Central memory CD8-positive, alpha-beta T cell (primary cell): ENCODE results near the gene SASH1.

Experiments used
- ATAC-seq: fragments of 150-1000 bp; cut with Tn5 transposase; replicated peaks from 2 replicates; pipeline ENCODE4 v1.10.0; 2022; ENCODE audit warnings: mild to moderate bottlenecking, moderate FRiP score, moderate number of reproducible peaks; ENCODE audit not compliant: poor library complexity, severe bottlenecking; ENCODE audit errors: extremely low read depth
- DNase-seq, 2 donors: peaks; one replicate each; pipeline ENCODE4 v3.0.0; 2021; ENCODE audit warnings: low spot score in 2 of 2
- H3K27ac Mint-ChIP-seq: one replicate; pipeline ENCODE4 v1.8.0; 2022; ENCODE audit warnings: low read depth, mild to moderate bottlenecking, moderate library complexity, mixed read lengths
- H3K27me3 Mint-ChIP-seq: one replicate; pipeline ENCODE4 v1.8.0; 2022; ENCODE audit warnings: mixed read lengths
- H3K36me3 Mint-ChIP-seq: one replicate; pipeline ENCODE4 v1.8.0; 2022; ENCODE audit warnings: mild to moderate bottlenecking, moderate library complexity, mixed read lengths; ENCODE audit not compliant: insufficient read depth
- H3K4me1 Mint-ChIP-seq: one replicate; pipeline ENCODE4 v1.8.0; 2022; ENCODE audit warnings: mixed read lengths
- H3K4me3 Mint-ChIP-seq: one replicate; pipeline ENCODE4 v1.8.0; 2022; ENCODE audit warnings: mild to moderate bottlenecking, moderate library complexity, mixed read lengths
- H3K9me3 Mint-ChIP-seq: one replicate; pipeline ENCODE4 v1.8.0; 2022; ENCODE audit warnings: mixed read lengths

Gene SASH1

DNA sequence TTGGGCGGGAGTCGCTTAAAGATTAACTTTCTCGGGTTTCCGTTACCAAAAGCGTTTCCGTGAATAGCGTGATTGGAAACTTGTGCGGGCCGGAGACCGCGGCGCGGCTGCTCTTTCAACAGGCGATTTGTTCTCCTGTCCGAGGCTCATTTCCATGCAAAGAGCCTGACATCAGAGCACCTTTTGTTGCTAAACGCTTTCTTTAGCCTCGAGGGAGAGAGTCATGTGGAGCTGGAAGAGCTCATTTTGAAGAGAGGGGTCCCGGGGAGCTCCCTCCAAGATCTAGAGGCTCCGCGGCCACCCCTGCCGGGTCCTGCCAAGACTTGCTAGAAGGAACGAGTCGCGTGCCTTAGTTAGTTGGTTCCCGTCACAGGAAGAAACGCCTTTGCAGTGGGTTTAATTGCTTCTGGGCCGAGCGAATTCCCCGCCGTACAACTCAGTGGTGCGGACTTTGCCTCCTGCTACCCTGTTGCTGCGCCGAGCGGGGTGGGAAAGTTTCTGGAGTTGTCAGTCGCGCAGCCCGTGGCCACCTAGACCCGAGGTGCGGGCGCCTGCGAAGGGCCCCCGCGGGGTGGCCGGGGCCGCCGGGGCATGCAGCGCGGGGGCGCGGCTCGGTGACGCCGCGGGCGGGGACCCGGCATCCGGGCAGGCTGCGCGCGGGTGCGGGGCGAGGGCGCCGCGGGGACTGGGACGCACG is at the start of gene SASH1:
Gene SASH1, plus strand, starts transcription at position 489 of the 697 bp plus-strand sequence. CDS start 230 bp downstream, outside the sequence.
- no peaks in the 10 kb centered on the region for H3K9me3 Mint-ChIP-seq
- no peak for ATAC-seq

DNA sequence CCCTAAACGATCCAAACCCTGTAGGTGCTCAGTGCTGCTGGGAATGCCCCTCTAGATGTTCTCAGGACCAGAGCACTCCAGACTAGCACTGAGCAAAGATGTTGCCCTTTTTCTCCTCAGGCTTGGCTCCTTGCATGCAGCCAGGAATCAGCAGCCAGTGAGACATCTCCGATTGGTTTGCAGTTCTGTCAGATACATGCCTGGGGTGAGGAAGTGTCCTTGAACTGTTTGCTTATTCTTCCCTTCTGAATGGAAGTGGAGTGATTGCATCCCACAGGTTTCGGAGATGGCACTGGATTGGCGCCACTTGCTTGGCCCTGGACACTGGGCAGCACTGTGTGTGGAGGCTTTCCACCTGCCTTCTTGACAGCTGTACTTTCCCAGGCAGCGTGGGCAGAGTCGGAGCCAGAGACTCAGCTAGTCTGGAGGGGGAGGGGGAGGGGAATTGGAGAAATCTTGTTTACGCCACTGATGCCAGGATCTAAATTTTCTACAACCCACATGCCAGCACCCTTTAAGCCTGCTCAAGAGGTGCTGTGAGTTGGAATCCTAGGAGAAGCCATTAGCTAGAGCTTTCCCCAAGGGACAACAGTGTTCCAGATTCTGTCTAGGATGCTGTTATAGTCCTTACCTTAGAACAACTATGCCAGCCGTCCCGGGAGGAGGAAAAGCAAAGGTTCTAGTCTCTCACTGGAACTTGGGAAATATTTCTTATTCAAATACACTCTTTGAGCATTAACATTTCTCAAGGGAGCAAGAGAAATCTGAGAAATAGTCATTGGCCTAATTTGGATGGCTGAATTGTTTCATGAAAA is 49.2 kb upstream of the SASH1 start:
- no peak for ATAC-seq
- H3K27ac Mint-ChIP-seq: no peak overlapping the region

More for the DNA sequence above, at the start of gene SASH1:
- DNase-seq: no peak
- Mint-ChIP-seq H3K36me3 (peaks cover 2% of the 10 kb centered on the region), H3K27me3 (peaks cover 57% of the 10 kb centered on the region), H3K27ac (no peak within 1 kb of the TSS), H3K4me3 (peak within 1 kb of the TSS; percentile 61), H3K4me1 (peaks cover 5% of the 10 kb centered on the region)

DNA sequence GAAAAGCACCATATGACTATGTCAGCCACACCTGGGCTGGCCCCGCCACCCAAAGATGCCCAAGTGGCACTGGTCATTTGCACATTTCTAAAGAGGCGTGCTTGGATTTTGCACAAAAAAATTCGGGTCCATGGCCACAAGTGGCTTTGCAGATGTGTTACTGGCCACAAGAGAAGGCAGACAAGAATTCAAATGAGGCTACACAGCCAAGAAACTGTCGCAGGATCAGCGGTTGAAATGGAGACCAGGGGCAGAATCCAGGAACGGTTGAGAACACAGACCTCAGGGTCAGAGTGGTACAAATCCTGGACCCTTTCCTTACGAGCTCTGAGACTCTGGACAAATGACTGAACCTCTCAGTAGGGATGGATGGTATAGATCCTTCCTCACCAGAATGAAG is 48.6 kb upstream of the SASH1 start:
- DNase-seq (no peak), ATAC-seq (no peak)
- Mint-ChIP-seq H3K4me3 (no peak overlapping the region), H3K27ac (no peak overlapping the region), H3K36me3 (no peaks in the 10 kb centered on the region), H3K4me1 (no peaks in the 10 kb centered on the region), H3K27me3 (peaks cover 16% of the 10 kb centered on the region), H3K9me3 (no peaks in the 10 kb centered on the region)

More for the DNA sequence above, 49.2 kb upstream of the SASH1 start:
- Mint-ChIP-seq H3K4me1 (no peaks in the 10 kb centered on the region), H3K36me3 (no peaks in the 10 kb centered on the region), H3K27me3 (peaks cover 16% of the 10 kb centered on the region), H3K9me3 (no peaks in the 10 kb centered on the region), H3K4me3 (no peak overlapping the region)
- no peak for DNase-seq

DNA sequence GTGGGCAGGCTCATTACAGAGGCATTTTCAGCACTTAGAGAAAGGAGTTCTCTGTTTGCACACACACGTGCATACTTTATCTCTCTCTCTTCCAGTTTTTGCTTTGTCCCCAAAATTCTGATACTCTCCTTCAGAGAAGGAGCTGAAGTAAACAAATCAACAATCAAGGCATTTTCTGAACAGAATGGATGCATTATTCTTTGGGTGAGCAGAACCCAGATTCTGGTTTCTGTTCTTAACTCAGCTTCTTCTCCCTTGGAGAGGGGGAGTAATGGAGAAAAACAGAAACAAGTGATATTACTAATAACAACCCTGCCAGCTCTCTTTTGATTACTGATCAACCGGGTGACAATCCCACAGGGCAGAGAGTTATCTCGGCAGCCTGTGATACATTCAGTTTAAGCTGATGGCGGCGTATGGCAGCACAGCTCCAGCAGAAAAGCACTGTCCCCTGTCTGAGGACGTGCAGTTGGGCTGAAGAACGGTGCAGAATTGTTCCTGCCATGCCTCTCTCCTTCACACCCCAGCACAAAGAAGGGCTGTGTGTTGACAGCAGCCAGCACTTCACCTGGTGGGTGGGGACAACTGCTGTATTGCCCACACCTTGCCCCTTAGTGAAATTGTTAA is 47.3 kb upstream of the SASH1 start:
- Mint-ChIP-seq H3K27ac (no peak overlapping the region), H3K4me1 (no peaks in the 10 kb centered on the region), H3K9me3 (no peaks in the 10 kb centered on the region), H3K36me3 (no peaks in the 10 kb centered on the region), H3K4me3 (no peak overlapping the region), H3K27me3 (peaks cover 16% of the 10 kb centered on the region)
- DNase-seq (no peak), ATAC-seq (no peak)

DNA sequence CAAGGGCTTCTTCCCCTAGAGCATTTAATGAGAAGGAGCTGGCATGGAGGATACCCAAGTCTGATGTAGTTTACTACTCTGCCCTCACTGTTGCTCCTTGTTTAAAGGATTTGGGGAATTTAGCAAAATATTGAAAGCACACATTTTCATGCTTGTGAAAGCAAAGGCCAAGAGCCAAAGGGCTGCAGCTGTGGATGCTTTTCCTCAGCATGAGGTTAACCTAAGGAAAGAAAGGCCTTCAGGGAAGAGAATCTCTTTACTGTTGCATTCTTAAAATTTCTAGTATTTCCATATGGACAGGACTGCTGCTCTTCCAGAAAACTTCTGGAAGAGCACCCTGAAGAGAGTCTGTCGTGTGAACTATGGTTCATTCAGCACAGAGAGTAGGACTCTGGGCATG is 45.9 kb upstream of the SASH1 start:
- H3K4me1 Mint-ChIP-seq: no peaks in the 10 kb centered on the region
- no peak overlapping the region for H3K27ac Mint-ChIP-seq
- ATAC-seq (no peak), DNase-seq (no peak)
- H3K36me3 Mint-ChIP-seq: no peaks in the 10 kb centered on the region
- peaks cover 16% of the 10 kb centered on the region for H3K27me3 Mint-ChIP-seq
- no peaks in the 10 kb centered on the region for H3K9me3 Mint-ChIP-seq
- no peak overlapping the region for H3K4me3 Mint-ChIP-seq

DNA sequence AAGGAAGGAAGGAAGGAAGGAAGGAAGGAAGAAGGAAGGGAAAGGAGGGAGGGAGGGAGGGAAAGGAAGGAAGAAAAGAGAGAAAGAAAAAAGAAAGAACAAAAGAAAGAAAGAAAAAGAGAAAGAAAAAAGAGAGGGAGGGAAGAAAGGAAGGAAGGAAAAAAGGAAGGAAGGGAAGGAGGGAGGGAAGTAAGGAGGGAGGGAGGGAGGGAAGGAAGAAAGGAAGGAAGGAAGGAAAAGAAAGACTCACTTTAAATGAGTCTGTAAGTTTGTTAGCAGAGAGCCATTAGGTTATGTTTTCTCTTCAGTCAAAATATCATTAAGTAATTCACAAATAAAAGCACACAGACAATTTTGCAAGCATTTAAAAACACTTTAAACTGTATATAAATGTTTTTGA is 44.0 kb upstream of the SASH1 start:
- DNase-seq: no peak
- peaks cover 16% of the 10 kb centered on the region for H3K27me3 Mint-ChIP-seq
- H3K27ac Mint-ChIP-seq: no peak overlapping the region
- ATAC-seq: no peak
- H3K4me3 Mint-ChIP-seq: no peak overlapping the region
- H3K9me3 Mint-ChIP-seq: no peaks in the 10 kb centered on the region
- no peaks in the 10 kb centered on the region for H3K4me1 Mint-ChIP-seq
- H3K36me3 Mint-ChIP-seq: no peaks in the 10 kb centered on the region

DNA sequence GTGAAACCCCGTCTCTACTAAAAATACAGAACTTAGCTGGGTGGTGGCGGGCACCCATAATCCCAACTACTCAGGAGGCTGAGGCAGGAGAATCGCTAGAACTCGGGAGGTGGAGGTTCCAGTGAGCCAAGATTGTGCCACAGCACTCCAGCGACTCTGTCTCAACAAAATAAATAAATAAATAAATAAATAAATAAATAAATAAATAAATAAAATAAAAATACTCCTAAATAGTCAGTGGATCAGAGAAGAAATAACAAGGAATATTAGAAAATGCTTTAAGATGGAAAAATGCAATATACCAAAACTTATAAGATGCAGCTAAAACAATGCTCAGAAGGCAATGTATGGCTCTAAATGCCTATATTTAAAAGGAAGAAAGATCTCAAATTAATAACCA is 39.0 kb upstream of the SASH1 start:
- Mint-ChIP-seq H3K27me3 (no peaks in the 10 kb centered on the region), H3K4me1 (no peaks in the 10 kb centered on the region), H3K4me3 (no peak overlapping the region), H3K27ac (no peak overlapping the region), H3K9me3 (no peaks in the 10 kb centered on the region), H3K36me3 (no peaks in the 10 kb centered on the region)
- no peak for DNase-seq
- ATAC-seq: no peak

DNA sequence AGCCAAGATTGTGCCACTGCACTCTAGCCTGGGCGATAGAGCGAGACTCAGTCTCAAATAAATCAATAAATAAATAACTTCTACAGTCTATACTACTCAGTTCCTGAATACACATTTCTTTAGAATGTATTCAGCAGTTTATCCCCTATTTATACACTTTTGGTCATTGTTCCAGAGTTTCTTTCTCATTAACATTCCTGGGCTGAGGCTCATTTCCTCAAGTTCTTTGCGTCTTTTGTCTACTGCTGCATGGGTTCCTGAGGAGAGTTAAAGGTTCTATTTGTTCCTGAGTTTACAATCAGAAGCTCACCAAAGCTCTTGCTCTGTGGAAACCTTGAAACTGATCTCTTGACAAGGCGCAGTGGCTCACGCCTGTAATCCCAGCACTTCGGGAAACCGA is 37.7 kb upstream of the SASH1 start:
- DNase-seq (no peak), ATAC-seq (no peak)
- Mint-ChIP-seq H3K9me3 (no peaks in the 10 kb centered on the region), H3K27ac (no peak overlapping the region), H3K36me3 (peaks cover 2% of the 10 kb centered on the region), H3K4me1 (no peaks in the 10 kb centered on the region), H3K4me3 (no peak overlapping the region), H3K27me3 (no peaks in the 10 kb centered on the region)

DNA sequence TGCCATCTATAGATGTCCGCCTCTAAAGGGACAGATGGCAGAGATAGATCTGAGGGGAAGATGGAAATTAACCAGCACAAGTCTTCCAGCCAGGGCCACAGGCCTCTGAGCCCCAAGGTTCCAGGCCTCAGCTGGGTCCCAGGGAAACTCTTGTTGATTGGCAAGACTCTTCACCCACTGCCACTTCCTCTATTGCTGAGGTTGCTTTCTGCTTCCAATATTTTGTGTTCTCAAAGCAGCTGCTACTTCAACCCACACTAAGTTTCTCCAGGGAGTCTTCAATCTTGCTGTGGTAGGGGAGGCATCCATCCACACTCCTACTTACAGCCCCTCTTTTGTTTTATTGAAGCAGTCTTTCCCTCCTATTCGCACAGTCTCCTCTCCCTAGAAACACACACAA is 36.4 kb upstream of the SASH1 start:
- Mint-ChIP-seq H3K27me3 (no peaks in the 10 kb centered on the region), H3K9me3 (no peaks in the 10 kb centered on the region), H3K4me3 (no peak overlapping the region), H3K4me1 (no peaks in the 10 kb centered on the region), H3K27ac (no peak overlapping the region), H3K36me3 (peaks cover 2% of the 10 kb centered on the region)
- DNase-seq (no peak), ATAC-seq (no peak)

DNA sequence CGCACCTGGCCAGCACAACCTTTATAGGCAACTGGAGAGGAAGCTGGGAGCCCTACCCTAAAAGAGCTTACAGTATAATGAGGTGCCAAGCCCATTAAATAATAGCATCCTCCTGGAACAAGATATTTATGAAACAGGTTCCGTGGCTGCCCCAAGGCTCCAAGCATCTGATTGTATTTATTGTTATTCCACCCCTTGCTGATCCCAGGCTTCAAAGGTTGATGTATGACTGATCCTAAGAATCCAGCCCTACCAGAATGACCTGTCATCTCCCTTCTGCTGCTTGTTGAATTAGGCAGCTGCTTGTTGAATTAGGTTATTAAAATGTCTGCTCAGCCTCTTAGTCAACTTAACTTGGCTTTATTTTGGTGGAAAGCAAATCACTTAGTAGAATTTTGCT is 35.2 kb upstream of the SASH1 start:
- peaks cover 2% of the 10 kb centered on the region for H3K36me3 Mint-ChIP-seq
- ATAC-seq (no peak), DNase-seq (no peak)
- H3K27me3 Mint-ChIP-seq: no peaks in the 10 kb centered on the region
- no peaks in the 10 kb centered on the region for H3K4me1 Mint-ChIP-seq
- no peak overlapping the region for H3K4me3 Mint-ChIP-seq
- no peak overlapping the region for H3K27ac Mint-ChIP-seq
- no peaks in the 10 kb centered on the region for H3K9me3 Mint-ChIP-seq

DNA sequence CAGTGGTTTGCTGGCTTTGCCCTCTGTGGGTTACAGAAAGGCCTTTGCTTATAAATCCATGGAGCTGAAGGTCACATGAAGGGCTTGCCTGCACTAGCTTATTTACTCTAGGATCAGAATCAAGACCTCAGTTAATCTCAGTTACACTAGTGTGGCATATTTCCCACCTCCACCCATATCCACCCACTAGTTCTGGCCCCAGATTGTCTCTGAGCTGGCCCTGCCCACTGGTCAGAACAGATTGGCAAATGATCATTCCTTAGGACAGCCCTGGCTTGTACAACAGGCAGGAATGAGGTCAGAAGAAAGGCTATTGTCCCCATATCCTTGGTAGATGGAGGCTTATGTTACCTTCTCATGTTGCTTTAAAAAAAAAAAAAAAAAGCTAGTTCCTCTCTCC is 33.3 kb upstream of the SASH1 start:
- no peak overlapping the region for H3K4me3 Mint-ChIP-seq
- no peak for ATAC-seq
- no peak for DNase-seq
- no peaks in the 10 kb centered on the region for H3K27me3 Mint-ChIP-seq
- no peaks in the 10 kb centered on the region for H3K9me3 Mint-ChIP-seq
- H3K36me3 Mint-ChIP-seq: peaks cover 2% of the 10 kb centered on the region
- H3K4me1 Mint-ChIP-seq: no peaks in the 10 kb centered on the region
- H3K27ac Mint-ChIP-seq: no peak overlapping the region

DNA sequence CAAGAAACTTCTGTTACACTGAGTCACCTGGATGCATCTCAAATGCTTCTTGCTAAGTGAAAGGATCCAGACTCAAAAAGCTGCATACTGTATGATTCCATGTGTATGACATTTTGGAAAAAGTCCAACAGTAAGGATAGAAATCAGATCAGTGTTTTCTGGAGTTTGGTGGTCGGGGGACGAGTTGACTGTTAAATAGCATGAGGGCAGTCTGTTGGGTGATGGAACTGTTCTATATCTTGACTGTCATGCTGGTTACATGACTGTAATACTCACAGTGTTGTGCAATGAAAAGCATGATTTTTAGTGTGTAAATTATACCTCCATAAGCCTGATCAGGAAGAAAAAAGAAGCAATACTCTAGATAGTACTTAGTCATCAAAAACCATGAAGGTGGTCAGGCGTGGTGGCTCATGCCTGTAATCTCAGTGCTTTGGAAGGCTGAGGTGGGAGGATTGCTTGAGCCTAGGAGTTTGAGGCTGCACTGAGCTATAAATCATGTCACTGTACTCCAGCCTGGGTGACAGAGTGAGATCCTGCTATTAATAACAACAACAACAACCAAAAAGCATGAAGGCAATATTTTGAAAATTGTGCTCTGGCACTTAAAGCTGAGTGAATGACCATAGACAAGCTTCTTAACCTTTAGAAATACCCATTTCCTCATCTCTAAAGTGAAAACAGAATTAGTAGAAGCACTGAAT is 30.5 kb upstream of the SASH1 start:
- Mint-ChIP-seq H3K36me3 (peaks cover 2% of the 10 kb centered on the region), H3K27ac (no peak overlapping the region), H3K27me3 (no peaks in the 10 kb centered on the region), H3K9me3 (no peaks in the 10 kb centered on the region), H3K4me1 (no peaks in the 10 kb centered on the region), H3K4me3 (no peak overlapping the region)
- DNase-seq (no peak), ATAC-seq (no peak)
